Measurements from ENCODE around the gene RGS6.

- TF ChIP-seq, protein P1, sequence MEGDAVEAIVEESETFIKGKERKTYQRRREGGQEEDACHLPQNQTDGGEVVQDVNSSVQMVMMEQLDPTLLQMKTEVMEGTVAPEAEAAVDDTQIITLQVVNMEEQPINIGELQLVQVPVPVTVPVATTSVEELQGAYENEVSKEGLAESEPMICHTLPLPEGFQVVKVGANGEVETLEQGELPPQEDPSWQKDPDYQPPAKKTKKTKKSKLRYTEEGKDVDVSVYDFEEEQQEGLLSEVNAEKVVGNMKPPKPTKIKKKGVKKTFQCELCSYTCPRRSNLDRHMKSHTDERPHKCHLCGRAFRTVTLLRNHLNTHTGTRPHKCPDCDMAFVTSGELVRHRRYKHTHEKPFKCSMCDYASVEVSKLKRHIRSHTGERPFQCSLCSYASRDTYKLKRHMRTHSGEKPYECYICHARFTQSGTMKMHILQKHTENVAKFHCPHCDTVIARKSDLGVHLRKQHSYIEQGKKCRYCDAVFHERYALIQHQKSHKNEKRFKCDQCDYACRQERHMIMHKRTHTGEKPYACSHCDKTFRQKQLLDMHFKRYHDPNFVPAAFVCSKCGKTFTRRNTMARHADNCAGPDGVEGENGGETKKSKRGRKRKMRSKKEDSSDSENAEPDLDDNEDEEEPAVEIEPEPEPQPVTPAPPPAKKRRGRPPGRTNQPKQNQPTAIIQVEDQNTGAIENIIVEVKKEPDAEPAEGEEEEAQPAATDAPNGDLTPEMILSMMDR (IDR thresholded peaks at IDR 0.05) = no peak
- TF ChIP-seq EP300 (IDR thresholded peaks at IDR 0.05) (no peak), POLR2A (IDR thresholded peaks at IDR 0.05) (no peak)
Observed at GRCh38 chr14:72434856-72435255, 502.6 kb downstream of the RGS6 start.
